ENCODE measurements around the gene TP53RK. TPM values are rescaled to one million over a fixed set of nuclear protein-coding genes. Genes with fewer than 3 reads are reported as not detected.

Gene TP53RK
- total and polyA plus RNA-seq, 2 of the 13 experiments (the other 11 are each of a cell fraction or from before 2014, with no cell fraction given): 12.9 to 25.5 TPM

- intact Hi-C loops (cut with micrococcal nuclease; ENCODE audit: unreplicated experiment): no loop called here
- H4K20me1 ChIP-seq (ENCODE audit: insufficient read depth, low read length): no peaks in the 10 kb centered on the region
- no peak overlapping the region for H3K27ac ChIP-seq (ENCODE audit: extremely low read length, insufficient read depth, low read length)
- ChIA-PET CTCF (ENCODE audit: low intra/inter-chr PET ratio, low total read pairs) (interaction anchor here (1.2 to 3.7 kb wide), 6 partner anchors 19 to 180 kb away, joined by 3 to 45 read pairs (median 6); no protein-coding TSS in a partner anchor), POLR2A (no interaction called here)
- no peak overlapping the region for H3K4me3 ChIP-seq (replicated peaks in 1 of 3; ENCODE audit: insufficient read depth in 1 of 3, low read depth in 2 of 3, low read length in 3 of 3)
- no peaks in the 10 kb centered on the region for H3K79me2 ChIP-seq (ENCODE audit: insufficient read depth, low read length)
- DNase-seq (ENCODE audit: low spot score) (no peak), FAIRE-seq (no peak), ATAC-seq (0 out of 3 replicates have a peak, but pooled peaks have one; percentile 6)
- no peaks in the 10 kb centered on the region for H3K9me3 ChIP-seq (ENCODE audit: low read length)
- peaks cover 66% of the 10 kb centered on the region for H3K4me1 ChIP-seq (ENCODE audit: insufficient read depth, low read length)
- BruUV-seq (replicated peaks): no TSS peak
- no peak overlapping the region for H3K4me2 ChIP-seq (ENCODE audit: low read depth, low read length)
- no peak overlapping the region for H2AFZ ChIP-seq (ENCODE audit: low read length)
- 72% methylated on average over 6 of the region's 6 CpGs for WGBS (ENCODE audit: low lambda C conversion rate)
- in situ Hi-C loops (cut with HindIII; ENCODE audit: extremely low pct_ligation_motif_present, low pct_unique_long_range_greater_than_20kb): no loop called here
- TF ChIP-seq PRDM15 (CRISPR knock-in tag; IDR thresholded peaks at IDR 0.05) (0 out of 2 replicates have a peak, but pooled peaks have one; percentile 35), ZNF510 (CRISPR knock-in tag; IDR thresholded peaks at IDR 0.05; ENCODE audit: low read depth) (no peak), ETS1 (CRISPR knock-in tag; IDR thresholded peaks at IDR 0.05) (0 out of 2 replicates have a peak, but pooled peaks have one; percentile 23), BRCA1 (CRISPR knock-in tag; IDR thresholded peaks at IDR 0.05) (no peak)
- H3K9ac ChIP-seq (ENCODE audit: insufficient read depth, low read depth, low read length): no peak overlapping the region
- no peaks in the 10 kb centered on the region for H3K36me3 ChIP-seq (replicated peaks in 1 of 2; ENCODE audit: control insufficient read depth in 1 of 2, insufficient read depth in 2 of 2, low read length in 2 of 2)
- no peaks in the 10 kb centered on the region for H3K27me3 ChIP-seq (ENCODE audit: control insufficient read depth in 1 of 2, insufficient read depth in 2 of 2, low read length in 2 of 2)
These were observed 11.2 kb upstream of the TP53RK start for GRCh38 chr20:46700481-46700880.

Measured in HepG2 (cell line).